ENCODE measurements around the gene STK38L.

STK38L gene

DNA sequence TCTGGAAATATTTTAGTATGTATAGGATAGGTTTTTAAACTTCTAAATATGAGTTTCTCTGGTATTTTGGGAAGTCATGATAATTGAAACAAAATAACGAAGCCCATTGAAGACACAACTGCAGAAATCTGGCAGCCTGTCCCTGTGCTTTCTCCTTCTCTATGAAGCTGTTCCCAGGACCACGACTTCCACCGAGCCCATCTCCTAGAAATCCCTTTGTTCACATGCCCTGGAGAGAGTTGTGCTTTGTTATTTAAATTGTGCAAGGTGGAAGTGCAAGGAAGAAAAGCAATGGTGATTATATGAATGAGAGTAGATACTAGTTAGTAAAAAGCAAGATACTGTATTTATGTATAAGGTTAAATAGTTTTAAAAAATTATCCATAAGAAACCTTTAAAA lies 32.2 kb downstream of the STK38L start:
- DNase-seq (ENCODE audit: low read depth in 2 of 2): no peak

DNA sequence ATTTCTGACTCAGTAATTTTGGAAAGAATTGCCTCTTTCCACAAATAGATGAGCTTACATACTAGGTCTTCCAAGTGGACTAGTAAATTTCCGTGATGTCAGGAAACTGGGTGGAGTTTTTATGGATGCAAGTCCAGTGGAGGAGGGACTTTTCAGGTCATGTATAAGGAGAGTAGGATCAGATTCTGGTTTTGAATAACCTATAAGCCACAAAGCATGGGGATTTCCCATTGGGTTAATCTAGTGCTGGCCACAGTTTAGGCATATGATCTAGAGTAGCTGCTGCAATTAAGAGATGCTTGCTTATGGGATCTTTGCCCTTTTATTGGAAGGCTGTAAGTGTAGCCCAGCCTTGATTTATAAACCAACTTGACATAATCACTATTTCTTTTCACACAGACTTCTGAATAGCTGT lies 33.8 kb downstream of the STK38L start:
- no peak for DNase-seq (ENCODE audit: low read depth in 2 of 2)

DNA sequence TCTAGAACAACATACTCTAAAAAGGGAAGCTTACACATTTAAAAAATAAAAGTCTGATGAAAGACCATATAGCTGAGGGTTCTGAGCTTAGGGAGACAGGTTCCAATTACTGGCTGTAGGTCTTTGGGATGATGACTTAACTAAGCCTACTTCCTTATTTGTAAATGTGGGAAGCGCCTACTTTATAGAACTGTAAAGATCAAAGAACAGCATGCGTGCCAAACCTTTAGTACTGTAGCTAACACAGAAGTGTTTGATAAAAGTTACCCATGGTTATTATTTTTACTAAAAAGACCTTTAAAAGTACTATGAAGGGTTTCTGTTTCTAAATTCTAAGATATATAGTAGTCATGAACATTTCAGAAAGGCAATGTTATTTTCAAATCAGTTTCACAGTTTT lies 35.7 kb downstream of the STK38L start:
- DNase-seq (ENCODE audit: low read depth in 2 of 2): no peak

DNA sequence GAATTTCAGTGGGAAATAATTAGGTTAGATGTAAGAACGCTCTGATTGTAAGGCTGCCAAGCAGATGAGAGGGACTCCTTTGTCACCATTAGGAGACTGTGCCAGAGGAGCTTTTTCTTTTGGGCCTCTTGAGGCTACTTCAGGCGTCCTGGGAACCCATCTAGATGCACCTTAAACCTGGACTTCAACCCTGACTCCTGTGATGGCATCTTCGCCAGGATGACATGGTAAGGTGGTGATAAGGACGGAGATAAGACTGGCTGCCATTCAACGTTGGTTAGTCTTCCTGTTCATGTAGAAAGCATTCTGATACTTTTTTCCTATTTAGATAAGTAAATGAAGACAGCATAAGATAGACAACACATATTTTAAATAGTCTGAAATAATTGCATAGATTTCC lies 36.3 kb downstream of the STK38L start:
- no peak for DNase-seq (ENCODE audit: low read depth in 2 of 2)

DNA sequence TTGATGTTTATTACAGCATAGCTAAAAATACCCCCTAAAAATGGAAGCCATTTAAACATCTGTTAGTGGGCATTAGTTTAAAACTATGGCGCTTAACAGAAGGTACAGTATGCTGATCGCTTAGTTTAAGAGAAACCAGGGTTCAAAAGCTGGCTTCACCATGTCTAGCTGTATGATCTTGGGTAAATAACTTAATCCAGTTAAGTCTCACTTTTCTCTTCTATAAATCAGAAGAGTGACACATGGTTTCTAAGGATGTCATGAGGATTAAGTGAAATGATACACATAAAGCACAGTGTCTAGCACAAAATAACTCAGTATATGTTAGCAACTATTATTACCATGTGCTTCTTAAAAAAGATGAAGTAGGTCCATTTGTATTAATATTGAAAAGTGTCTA lies 38.7 kb downstream of the STK38L start:
- no peak for DNase-seq (ENCODE audit: low read depth in 2 of 2)

DNA sequence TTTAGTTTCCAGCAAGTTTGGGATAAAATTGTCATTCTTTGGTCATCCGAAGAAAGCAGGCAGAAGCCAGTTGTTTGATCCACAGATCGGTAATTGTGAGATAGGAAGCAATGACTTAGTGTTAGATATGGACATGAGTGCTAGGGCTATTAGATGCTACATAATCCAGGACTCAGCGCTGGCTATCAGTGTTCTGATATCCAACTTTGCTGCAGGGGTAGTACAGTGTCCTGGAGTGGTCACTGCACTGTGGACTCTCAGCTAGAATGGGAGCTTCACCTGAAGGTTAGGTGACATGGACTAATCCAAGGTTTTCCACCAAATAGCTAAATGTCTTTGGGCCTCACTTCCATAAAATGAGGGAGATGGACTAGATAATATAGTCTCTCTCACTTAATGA lies 39.9 kb downstream of the STK38L start:
- no peak for DNase-seq (ENCODE audit: low read depth in 2 of 2)

DNA sequence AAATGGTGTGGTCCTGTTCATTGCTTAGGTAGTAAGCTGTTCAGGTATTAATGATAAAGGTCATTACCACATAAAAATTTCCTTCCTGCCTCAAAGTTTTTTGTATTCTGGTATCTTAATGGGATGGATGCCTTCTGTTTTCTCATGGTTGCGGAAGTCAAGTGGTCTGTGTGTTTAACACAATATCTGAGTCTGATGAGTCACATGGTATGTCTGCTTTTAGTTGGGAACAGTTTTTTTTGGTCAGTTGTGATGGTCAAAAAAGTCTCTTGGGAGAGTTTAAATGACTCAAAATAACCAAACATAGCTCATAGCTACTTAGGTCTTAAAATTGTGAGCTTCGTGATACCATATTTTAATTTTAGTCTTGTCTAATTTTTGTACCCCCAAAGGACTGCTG lies 40.7 kb downstream of the STK38L start:
- no peak for DNase-seq (ENCODE audit: low read depth in 2 of 2)

DNA sequence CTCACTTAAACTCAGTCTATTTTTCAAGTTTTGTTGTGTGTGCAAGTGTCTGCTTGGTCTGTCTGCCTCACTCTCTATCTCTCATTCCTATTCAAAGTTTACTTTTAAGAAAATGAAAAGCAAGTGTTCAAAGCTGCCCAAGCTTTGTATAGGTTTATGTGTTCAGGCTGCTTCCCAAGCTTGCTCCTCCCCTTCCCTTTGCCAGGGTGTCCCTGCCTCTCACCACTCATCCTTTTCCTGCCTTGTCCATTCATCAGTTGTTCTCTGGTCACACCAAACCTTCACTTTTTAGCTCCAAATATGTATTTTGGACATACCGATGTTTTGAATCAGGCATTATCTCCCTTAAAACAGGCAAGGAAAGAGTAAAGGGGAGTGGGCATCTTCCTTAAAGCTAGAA lies 41.3 kb downstream of the STK38L start:
- DNase-seq (ENCODE audit: low read depth in 2 of 2): no peak

DNA sequence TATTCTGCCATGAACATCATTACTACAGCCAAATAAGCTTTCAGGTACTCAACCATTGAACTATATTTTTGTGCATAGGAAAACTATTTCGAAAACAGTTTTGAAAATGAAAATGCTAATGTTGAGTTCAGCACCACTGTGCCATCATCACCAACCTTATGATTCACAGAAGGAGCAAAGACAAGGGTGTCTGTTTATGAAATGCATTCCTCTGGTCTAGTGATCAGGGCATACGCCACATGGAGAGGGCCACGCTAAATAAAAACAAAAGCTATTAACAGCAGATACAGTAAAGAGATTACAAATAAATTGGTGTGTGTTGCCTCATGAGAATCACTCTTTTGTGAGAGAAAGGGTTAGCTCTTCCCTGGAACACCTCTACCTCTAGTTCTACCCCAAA lies 45.3 kb downstream of the STK38L start:
- no peak for DNase-seq (ENCODE audit: low read depth in 2 of 2)

DNA sequence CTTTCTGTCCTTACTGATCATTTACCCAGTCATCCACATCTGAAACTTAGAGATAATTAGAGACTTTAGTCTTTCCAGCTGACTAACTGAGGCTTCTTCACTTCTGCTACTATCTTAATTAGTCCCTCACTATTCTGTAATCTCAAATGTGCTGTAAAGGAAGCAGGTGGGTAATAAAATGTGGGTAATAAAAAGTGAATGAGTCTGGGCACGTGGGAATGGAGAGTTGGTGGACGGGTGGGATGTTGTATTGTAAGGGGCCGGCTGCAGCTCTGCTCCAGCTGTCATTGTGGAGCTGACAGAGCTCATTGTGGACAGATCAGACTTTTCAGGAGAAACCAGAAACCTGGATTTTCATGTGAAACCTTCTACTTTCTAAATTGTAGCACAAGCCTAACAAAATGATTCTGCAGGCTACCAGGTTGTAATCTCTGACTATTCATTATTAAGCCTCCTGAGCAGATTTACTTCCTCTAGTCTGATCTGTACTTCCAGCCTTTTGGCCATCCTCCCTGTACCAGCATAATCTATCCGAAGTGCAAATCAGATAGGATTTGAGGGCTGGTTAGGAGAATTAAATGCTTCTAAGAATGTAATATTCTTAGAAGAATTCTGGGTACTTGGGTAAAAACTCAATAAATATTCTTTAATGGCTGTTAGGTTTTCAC lies 46.5 kb downstream of the STK38L start:
- DNase-seq (ENCODE audit: low read depth in 2 of 2): no peak

DNA sequence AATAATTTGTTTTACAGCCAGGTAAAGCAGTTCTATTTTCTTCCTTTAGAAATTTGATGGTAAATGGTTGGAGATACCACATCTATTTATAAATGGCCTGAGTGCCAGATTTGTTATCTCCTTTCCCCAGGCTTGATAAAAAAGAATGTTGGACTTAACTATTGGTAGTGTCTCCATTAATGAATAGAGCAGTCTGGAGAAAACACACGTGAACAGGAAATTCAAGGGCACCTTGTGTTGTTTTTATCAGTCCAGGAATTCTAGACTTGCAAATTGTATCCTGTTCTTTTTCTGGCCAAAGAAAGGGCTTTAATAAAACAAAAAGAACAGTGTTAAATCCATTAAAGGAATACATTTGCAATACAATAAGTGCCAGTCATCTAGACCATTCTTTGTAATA lies 47.8 kb downstream of the STK38L start:
- no peak for DNase-seq (ENCODE audit: low read depth in 2 of 2)

DNA sequence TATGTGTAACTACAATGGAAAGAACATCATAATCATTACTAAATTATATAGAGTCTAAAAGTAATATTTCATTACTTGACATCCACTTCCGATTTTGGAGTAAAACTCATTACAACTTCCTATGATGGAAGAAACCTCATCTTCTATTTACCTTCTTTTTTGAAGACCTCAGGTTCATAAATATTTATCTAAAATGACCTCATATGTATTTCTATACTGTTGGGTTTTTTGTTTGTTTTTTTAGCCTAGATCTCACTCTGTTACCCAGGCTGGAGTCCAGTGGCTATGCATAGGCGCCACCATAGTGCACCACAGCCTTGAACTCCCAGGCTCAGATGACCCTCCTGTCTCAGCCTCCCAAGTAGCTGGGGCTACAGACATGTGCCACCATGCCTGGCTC lies 48.6 kb downstream of the STK38L start:
- DNase-seq (ENCODE audit: low read depth in 2 of 2): no peak

DNA sequence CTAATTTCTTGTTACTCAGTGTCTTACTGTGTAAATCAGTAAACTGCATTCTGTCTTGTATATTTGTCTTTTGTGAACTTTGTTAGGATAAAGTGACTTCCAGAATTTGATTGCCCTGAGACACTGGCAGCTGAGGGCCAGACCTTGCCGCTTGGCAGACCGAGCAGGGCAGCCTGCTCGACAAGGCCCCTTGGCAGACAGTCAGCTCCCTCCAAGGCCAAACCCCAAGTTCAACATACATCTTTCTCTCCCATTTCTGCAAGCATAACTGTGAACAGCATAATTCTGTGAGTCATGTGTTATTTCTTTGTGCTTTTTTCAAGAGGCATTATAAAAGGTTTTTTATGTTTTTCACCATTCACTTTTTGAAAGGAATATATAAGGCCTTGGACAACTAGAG lies 49.4 kb downstream of the STK38L start:
- no peak for DNase-seq (ENCODE audit: low read depth in 2 of 2)

DNA sequence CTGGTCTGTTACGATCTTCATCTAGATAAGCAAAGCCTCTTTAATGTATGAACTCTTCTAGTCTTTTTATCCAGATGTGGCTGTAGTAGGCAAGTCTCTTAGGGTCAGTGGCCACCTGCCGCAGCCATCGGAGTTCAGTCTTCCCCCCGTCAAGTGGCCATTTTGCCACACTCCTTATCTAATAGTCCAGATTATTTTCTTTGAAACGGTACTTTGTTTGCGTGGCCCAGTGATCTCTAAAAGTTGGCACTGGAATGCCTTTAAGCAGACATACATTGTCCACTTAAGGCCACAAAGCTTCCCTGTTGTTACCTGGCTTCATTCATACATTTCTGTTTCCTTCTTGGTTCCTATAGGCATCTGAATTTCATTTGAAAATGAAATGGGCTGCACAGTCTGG lies 52.6 kb downstream of the STK38L start:
- DNase-seq (ENCODE audit: low read depth in 2 of 2): no peak

DNA sequence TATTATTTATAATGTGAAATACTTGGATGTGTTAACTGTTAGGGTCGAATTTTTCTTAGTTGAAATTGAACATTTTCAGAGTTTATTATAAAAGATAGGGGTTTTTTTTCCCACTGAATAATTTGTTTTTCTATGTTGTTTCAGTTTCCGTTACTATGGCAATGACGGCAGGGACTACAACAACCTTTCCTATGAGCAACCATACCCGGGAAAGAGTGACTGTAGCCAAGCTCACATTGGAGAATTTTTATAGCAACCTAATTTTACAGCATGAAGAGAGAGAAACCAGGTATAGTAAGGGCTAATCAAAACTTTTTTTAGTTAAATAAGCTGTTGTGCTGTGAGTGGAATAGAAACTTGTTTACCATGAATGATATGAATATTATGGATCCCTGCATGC lies 53.5 kb downstream of the STK38L start:
- DNase-seq (ENCODE audit: low read depth in 2 of 2): no peak

DNA sequence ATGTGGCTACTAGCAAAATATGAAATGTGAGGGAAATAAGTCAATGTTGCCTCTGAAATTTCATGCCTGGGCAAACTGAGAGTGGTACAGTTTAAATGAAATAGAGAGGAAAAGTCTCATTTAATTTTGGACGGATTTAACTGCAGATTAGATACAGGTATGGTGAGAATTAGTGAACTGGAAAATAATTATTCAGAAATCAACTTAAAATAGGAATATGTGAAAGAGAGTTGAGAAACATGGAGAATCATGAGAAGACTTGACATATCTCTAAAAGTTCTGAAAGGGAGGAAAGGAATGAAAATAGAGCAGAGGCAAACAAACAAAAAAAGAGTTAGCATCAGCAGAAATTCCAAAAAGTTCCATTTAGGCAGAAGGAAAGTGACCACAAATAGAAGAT lies 55.0 kb downstream of the STK38L start:
- no peak for DNase-seq (ENCODE audit: low read depth in 2 of 2)

DNA sequence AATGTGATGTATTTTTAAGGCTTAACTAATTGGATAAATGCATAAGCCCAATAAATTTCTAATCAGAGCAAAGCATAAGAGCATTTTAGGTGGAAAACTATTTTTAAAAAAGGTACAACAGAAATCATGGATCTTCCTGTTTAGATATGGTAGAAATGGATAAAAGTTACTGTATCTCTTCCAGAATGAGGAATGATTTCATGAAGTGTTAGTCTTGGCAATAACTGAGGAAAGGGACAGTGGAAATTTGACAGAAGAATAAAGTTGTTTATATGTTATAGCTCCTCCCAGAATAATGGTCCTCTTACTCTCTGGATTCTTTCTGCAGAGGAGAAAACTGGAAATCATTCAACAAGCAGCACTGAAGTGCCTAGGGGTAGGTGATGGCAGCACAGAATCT lies 56.1 kb downstream of the STK38L start:
- DNase-seq (ENCODE audit: low read depth in 2 of 2): no peak

DNA sequence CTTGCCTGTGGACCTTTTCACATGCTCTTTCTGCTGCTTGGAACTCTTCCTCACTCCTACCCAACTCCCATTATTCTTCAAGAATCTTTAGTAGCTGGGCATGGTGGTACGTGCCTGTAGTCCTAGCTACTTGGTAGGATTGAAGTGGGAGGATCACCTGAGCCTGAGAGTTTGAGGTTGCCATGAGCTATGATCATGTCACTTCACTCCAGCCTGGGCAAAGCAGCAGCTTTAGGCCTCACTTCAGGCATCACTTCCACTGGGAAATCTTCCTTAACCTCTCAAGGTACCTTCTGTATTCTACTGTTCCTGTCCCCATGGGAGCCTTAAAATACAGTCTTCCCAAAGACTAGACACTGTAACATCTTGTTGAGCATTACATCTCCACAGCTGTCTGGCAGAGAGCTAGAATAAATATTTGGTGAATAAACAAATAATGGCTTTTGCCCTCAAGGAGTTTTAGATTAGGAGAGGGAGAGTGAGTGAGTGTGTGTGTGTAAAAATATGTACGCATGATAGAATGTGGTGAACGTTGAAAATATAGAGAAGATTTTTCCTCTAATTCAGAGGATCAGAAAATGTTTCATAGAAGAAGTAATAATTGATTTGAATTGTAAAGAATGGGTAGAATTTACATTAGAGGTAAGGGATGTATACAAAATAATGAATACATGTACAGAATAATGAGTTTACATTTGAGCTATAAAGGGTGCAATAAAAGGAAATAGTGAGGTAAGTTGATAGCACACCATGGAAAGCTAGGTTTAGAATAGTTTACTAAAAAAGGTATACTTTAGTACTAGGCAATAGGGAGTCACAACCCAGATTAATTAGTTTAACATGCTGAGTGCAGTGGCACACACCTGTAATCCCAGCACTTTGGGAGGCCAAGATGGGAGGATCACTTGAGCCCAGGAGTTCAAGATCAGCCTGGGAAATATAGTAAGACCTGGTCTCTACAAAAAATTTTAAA lies 59.3 kb downstream of the STK38L start:
- no peak for DNase-seq (ENCODE audit: low read depth in 2 of 2)

DNA sequence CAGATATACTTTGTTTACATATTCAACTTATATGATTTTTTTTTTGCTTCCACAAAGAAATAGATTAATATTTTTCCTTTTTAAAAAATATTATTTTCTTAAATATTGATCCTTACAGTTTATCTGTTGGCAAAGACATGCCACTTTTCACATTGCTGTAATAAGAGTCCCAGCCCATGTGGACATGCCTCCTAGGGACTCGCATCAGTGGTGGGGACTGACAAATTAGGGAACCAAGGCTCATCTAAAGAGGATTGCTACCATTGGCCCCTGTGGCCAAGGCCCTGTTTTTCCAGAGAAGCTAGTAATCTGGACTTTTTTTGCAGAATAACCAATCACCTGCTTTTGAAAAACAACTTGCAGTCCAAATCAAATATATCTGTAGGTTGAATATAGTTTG lies 60.8 kb downstream of the STK38L start:
- DNase-seq (ENCODE audit: low read depth in 2 of 2): no peak

DNA sequence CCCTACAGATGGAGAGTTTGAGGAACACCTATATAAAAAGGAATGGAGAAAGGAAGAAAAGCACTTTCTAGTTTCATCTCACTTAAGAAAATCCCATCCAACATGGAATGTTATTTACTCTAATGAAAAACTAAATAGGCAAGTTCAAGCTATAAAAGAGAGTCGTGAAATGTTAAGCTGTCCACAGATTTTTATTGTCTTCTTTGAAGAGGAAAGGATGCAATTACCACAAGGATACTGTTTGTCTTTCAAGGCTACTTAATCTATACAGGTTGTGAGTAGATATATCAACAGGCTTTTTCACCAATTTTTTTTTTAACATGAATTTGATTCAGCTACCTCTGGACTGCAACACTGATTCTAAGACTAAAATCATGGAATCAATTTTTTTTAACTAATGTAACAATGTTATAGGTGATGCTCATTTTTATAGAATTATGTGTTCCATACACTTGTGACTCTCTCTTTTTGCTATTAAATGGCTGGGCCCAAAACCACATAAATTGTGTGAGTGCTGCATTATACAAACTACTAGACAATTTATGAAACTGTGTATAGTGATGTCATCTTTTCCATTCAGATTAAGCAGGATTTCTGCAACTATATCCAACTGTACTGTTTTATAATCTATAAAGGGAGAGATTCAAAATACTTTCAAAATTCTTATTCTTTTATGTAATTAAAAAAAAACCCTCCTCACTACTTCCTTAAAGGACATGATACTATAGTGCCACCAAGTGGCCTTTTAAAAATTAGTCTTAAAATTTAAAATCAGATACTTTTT lies 61.8 kb downstream of the STK38L start:
- DNase-seq (ENCODE audit: low read depth in 2 of 2): no peak

DNA sequence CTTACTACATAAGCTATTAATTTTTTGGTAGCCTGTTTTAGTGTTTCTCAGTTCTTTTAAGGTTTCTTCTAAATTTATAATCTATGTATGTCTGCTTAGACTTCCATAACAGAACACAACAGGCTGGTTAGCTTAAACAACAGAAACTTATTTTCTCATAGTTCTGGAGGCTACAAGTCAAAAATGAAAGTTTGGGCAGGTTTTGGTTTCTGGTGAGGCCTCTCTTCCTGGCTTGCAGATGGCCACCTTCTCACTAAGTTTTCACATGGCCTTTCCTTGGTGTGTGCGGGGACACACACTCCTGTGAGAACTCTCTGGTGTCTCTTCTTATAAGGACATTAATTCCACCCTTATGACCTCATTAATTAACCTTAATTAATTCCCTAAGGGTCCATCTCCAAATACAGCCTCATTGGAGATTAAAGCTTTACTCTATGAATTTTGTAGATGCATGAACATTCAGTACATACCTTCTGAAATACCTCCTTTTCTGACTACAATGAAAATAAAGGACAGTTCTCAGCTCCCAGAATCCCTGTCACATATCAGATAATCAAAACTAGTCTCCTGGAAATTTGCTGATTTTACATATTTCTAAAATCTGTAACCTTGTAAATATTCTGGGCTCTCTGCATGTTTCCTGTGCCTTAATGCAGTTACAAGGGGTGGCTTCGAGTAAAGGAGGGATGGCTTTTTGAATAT lies 65.4 kb downstream of the STK38L start:
- no peak for DNase-seq (ENCODE audit: low read depth in 2 of 2)

DNA sequence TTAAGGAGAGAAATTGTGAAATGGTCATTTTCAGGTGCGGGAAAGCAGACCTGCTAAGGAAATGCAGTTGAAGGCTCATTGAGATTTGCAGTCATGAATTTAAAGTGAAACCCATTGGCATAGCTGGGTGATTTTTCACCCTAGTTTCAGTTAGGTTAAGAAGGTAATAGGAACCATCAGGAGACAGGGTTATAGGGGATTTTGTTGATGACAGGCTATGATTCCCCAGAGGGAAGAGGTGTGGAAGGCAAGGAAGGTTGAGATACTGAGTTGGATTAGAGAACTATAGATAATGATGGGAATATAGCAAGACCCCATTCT lies 65.9 kb downstream of the STK38L start:
- DNase-seq (ENCODE audit: low read depth in 2 of 2): no peak

Measured in stimulated activated CD4-positive, alpha-beta T cell treated with anti-CD3 and anti-CD28 coated beads, Interleukin-1b, Interleukin-23, amount 100 ng/mL, for 4 hours (primary cell).